ENCODE data around the gene TBL3.
"Not testable (repeated sequence)": the region's sequence is repeated elsewhere in the genome, so short reads cannot be mapped to it uniquely, and the experiment has no call there.

TBL3 gene

GRCh38 chr16:1942810-1943726, 28.8 kb upstream of the TBL3 start, which contains the start of gene MSRB1:
TSS of gene MSRB1 (minus strand) at chr16:1943199. CDS start at chr16:1943156, 43 bp downstream.
- peak; percentile 95 to 99 (median 98) for DNase-seq (ENCODE audit: low read depth in 3 of 3, low spot score in 1 of 3)

- DNase-seq (ENCODE audit: low read depth in 3 of 3, low spot score in 1 of 3), result no peak
These were observed 27.1 kb upstream of the TBL3 start for GRCh38 chr16:1944612-1945199.

- DNase-seq (ENCODE audit: low read depth in 3 of 3, low spot score in 1 of 3), result no peak
These were observed 26.1 kb upstream of the TBL3 start for GRCh38 chr16:1945559-1946391.

GRCh38 chr16:1946495-1947368, 25.1 kb upstream of the TBL3 start:
- DNase-seq (ENCODE audit: low read depth in 3 of 3, low spot score in 1 of 3), result no peak

- no peak for DNase-seq (ENCODE audit: low read depth in 3 of 3, low spot score in 1 of 3)
These were observed 24.5 kb upstream of the TBL3 start for GRCh38 chr16:1947369-1947670.

GRCh38 chr16:1949507-1949906, 22.3 kb upstream of the TBL3 start:
- DNase-seq (ENCODE audit: low read depth in 3 of 3, low spot score in 1 of 3), result no peak

- no peak for DNase-seq (ENCODE audit: low read depth in 3 of 3, low spot score in 1 of 3)
These were observed 21.8 kb upstream of the TBL3 start for GRCh38 chr16:1950047-1950446.

GRCh38 chr16:1950559-1950958, 21.3 kb upstream of the TBL3 start:
- DNase-seq (ENCODE audit: low read depth in 3 of 3, low spot score in 1 of 3), result no peak

- no peak for DNase-seq (ENCODE audit: low read depth in 3 of 3, low spot score in 1 of 3)
These were observed 18.1 kb upstream of the TBL3 start for GRCh38 chr16:1953734-1954133.

GRCh38 chr16:1957434-1958142, 14.3 kb upstream of the TBL3 start:
- DNase-seq (ENCODE audit: low read depth in 3 of 3, low spot score in 1 of 3), result not testable (repeated sequence)

GRCh38 chr16:1958143-1958491, 13.7 kb upstream of the TBL3 start:
- not testable (repeated sequence) for DNase-seq (ENCODE audit: low read depth in 3 of 3, low spot score in 1 of 3)

- DNase-seq (ENCODE audit: low read depth in 3 of 3, low spot score in 1 of 3), result no peak
These were observed 13.1 kb upstream of the TBL3 start for GRCh38 chr16:1958715-1959268.

GRCh38 chr16:1959269-1960039, 12.4 kb upstream of the TBL3 start, which contains the start of gene NDUFB10:
TSS of gene NDUFB10 (plus strand) at chr16:1959538. CDS start at chr16:1959625, 87 bp downstream.
- peak; percentile 72 to 93 (median 80) for DNase-seq (ENCODE audit: low read depth in 3 of 3, low spot score in 1 of 3)

GRCh38 chr16:1960665-1961630, 10.9 kb upstream of the TBL3 start:
- peak in 1 of 3 donors; percentile 42 for DNase-seq (ENCODE audit: low read depth in 3 of 3, low spot score in 1 of 3)

GRCh38 chr16:1961651-1962067, 10.2 kb upstream of the TBL3 start:
- no peak for DNase-seq (ENCODE audit: low read depth in 3 of 3, low spot score in 1 of 3)

GRCh38 chr16:1962161-1963153, 9.4 kb upstream of the TBL3 start:
- not testable (repeated sequence) for DNase-seq (ENCODE audit: low read depth in 3 of 3, low spot score in 1 of 3)
